ENCODE measurements around the gene ALDOC. TPM values are rescaled to one million over a fixed set of nuclear protein-coding genes. Genes with fewer than 3 reads are reported as not detected.

The ALDOC gene
- polyA plus RNA-seq, 2 of the 4 experiments (the other 2 are of a cell fraction) = 1.9 to 6.3 TPM

DNA sequence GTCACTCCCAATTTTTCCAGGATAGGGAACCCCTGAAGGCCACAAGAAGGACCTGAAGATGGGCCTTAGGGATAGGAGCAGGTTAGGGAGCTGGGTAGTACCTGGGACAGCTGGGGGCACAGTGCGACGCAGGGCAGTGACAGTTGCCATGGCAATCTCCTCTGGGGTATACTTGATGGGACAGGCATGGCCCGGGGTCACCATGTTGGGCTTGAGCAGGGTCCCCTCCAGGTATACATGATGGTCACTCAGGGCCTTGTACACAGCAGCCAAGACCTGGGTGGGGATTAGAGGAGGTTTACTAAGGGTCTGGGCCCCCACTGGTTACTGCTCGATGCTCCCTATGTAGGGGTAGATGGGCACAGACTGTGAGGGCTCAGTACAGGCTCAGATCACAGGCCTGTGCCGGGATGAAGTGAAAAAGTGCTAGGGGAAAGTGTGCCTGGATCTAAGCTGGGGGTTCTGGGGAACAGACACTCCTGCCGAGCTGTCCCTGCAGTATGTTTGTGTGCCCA, 2.7 kb downstream of the ALDOC start:
- TF ChIP-seq RAD21 (conservative IDR thresholded peaks at IDR 0.05 in 1 of 2, IDR thresholded peaks at IDR 0.05 in 1 of 2) (no peak), MAZ (IDR thresholded peaks at IDR 0.05; ENCODE audit: borderline replicate concordance, low read depth, low read length) (no peak), BCL3 (IDR thresholded peaks at IDR 0.05) (no peak), HDAC2 (IDR thresholded peaks at IDR 0.05) (no peak)
- TF ChIP-seq, protein P1, sequence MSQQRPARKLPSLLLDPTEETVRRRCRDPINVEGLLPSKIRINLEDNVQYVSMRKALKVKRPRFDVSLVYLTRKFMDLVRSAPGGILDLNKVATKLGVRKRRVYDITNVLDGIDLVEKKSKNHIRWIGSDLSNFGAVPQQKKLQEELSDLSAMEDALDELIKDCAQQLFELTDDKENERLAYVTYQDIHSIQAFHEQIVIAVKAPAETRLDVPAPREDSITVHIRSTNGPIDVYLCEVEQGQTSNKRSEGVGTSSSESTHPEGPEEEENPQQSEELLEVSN (IDR thresholded peaks at IDR 0.05; ENCODE audit: borderline replicate concordance, low read depth) = no peak
- Histone ChIP-seq H3K9me3 (no peaks in the 10 kb centered on the region), H3K27ac (no peak overlapping the region), H3K4me1 (peaks cover 30% of the 10 kb centered on the region), H3K4me3 (no peak overlapping the region), H3K4me2 (no peak overlapping the region)
- DNase-seq (ENCODE audit: low read depth in 1 of 2, low spot score in 1 of 2) (no peak), ATAC-seq (no peak), FAIRE-seq (no peak)
- WGBS (ENCODE audit: missing lambda C conversion rate) = 96% methylated on average over 6 of the region's 6 CpGs
- POLR2A ChIA-PET = no interaction called here
- CTCF ChIA-PET = interaction anchor here (1.3 kb wide), 1 partner anchor 24 kb away, joined by 3 read pairs; no protein-coding TSS in a partner anchor

DNA sequence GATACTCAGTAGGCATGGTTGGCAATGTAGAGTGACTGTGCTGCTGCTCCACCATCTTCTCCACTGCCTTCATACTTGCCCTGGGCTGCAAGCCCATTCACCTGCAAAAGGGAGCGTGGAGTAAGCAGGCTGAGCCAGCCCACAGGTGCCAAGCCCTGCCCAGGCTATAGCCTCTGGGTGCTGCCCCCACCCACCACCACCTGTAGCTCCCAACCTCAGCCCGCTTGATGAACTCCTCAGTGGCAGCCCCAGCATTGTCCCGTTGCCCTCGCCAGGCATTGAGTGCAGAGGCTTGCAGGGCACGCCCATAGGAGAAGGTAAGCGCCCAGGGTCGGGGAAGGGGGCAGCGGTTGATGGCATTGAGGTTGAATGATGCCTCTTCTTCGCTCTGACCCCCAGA, 3.2 kb downstream of the ALDOC start:
- no peak for TF ChIP-seq HDAC2 (IDR thresholded peaks at IDR 0.05)
- no peak for TF ChIP-seq FOSB (CRISPR knock-in tag; IDR thresholded peaks at IDR 0.05)
- no peak for TF ChIP-seq KDM5A (IDR thresholded peaks at IDR 0.05)
- TF ChIP-seq KDM1A (IDR thresholded peaks at IDR 0.05; ENCODE audit: low read depth) = no peak
- TF ChIP-seq RCOR1 (IDR thresholded peaks at IDR 0.05; ENCODE audit: low read depth, low read length) = no peak
- no peak for TF ChIP-seq HMGXB4 (CRISPR knock-in tag; IDR thresholded peaks at IDR 0.05; ENCODE audit: borderline replicate concordance)
- no peak for TF ChIP-seq MAFK (IDR thresholded peaks at IDR 0.05; ENCODE audit: partially characterized antibody)
- TF ChIP-seq JUN (IDR thresholded peaks at IDR 0.05) = no peak
- no peak for TF ChIP-seq RAD21 (conservative IDR thresholded peaks at IDR 0.05 in 1 of 2, IDR thresholded peaks at IDR 0.05 in 1 of 2)
- no peak for TF ChIP-seq EHF (CRISPR knock-in tag; IDR thresholded peaks at IDR 0.05)
- TF ChIP-seq SREBF2 (IDR thresholded peaks at IDR 0.05) = no peak
- TF ChIP-seq HOXA7 (CRISPR knock-in tag; IDR thresholded peaks at IDR 0.05) = no peak
- TF ChIP-seq, protein P1 (IDR thresholded peaks at IDR 0.05; ENCODE audit: borderline replicate concordance, low read depth) = no peak
- no peak for TF ChIP-seq POLR2A (IDR thresholded peaks at IDR 0.05; ENCODE audit: low read length)
- TF ChIP-seq ATOH8 (CRISPR knock-in tag; IDR thresholded peaks at IDR 0.05; ENCODE audit: low read depth) = no peak
- TF ChIP-seq CBX8 (IDR thresholded peaks at IDR 0.05) = no peak
- no peak for TF ChIP-seq RARB (CRISPR knock-in tag; IDR thresholded peaks at IDR 0.05)
- DNase-seq (ENCODE audit: low read depth in 1 of 2, low spot score in 1 of 2) (no peak), FAIRE-seq (no peak), ATAC-seq (no peak)
- H3K4me2 ChIP-seq = no peak overlapping the region
- no peak overlapping the region for H3K4me3 ChIP-seq
- H3K4me1 ChIP-seq = peaks cover 30% of the 10 kb centered on the region
- no peaks in the 10 kb centered on the region for H3K9me3 ChIP-seq
- WGBS (ENCODE audit: missing lambda C conversion rate) = 93% methylated on average over 9 of the region's 9 CpGs
- H3K27ac ChIP-seq = no peak overlapping the region
- POLR2A ChIA-PET = no interaction called here
- CTCF ChIA-PET = interaction anchor here (1.0 to 3.8 kb wide), 6 partner anchors 12 to 72 kb away, joined by 3 to 24 read pairs (median 4); no protein-coding TSS in a partner anchor

GRCh38 chr17:28573040-28573380, 3.7 kb downstream of the ALDOC start:
- ATAC-seq = no peak
- no peak overlapping the region for H3K4me3 ChIP-seq
- POLR2A ChIA-PET = no interaction called here
- FAIRE-seq = no peak
- no peak for TF ChIP-seq RCOR1 (IDR thresholded peaks at IDR 0.05; ENCODE audit: low read depth, low read length)
- TF ChIP-seq FOSL2 (IDR thresholded peaks at IDR 0.05) = no peak
- TF ChIP-seq FOSL2 (CRISPR knock-in tag; IDR thresholded peaks at IDR 0.05) = no peak
- TF ChIP-seq MAZ (IDR thresholded peaks at IDR 0.05; ENCODE audit: borderline replicate concordance, low read depth, low read length) = no peak
- no peak for TF ChIP-seq ZFP36 (IDR thresholded peaks at IDR 0.05; ENCODE audit: borderline replicate concordance, partially characterized antibody)
- no peak for TF ChIP-seq EP300 (IDR thresholded peaks at IDR 0.05)
- no peak for TF ChIP-seq PBX3 (IDR thresholded peaks at IDR 0.05)
- TF ChIP-seq CTCF (IDR thresholded peaks at IDR 0.05) = no peak
- DNase-seq (ENCODE audit: low read depth in 1 of 2, low spot score in 1 of 2) = no peak
- H3K9me3 ChIP-seq = no peaks in the 10 kb centered on the region
- H3K27ac ChIP-seq = no peak overlapping the region
- peaks cover 30% of the 10 kb centered on the region for H3K4me1 ChIP-seq
- CTCF ChIA-PET = interaction anchor here (1.0 to 3.8 kb wide), 8 partner anchors 12 to 80 kb away, joined by 3 to 24 read pairs (median 4); no protein-coding TSS in a partner anchor
- H3K4me2 ChIP-seq = no peak overlapping the region
